Measurements from ENCODE around the gene ASH1L.
"Not testable (repeated sequence)": the region's sequence is repeated elsewhere in the genome, so short reads cannot be mapped to it uniquely, and the experiment has no call there.

ASH1L gene, protein sequence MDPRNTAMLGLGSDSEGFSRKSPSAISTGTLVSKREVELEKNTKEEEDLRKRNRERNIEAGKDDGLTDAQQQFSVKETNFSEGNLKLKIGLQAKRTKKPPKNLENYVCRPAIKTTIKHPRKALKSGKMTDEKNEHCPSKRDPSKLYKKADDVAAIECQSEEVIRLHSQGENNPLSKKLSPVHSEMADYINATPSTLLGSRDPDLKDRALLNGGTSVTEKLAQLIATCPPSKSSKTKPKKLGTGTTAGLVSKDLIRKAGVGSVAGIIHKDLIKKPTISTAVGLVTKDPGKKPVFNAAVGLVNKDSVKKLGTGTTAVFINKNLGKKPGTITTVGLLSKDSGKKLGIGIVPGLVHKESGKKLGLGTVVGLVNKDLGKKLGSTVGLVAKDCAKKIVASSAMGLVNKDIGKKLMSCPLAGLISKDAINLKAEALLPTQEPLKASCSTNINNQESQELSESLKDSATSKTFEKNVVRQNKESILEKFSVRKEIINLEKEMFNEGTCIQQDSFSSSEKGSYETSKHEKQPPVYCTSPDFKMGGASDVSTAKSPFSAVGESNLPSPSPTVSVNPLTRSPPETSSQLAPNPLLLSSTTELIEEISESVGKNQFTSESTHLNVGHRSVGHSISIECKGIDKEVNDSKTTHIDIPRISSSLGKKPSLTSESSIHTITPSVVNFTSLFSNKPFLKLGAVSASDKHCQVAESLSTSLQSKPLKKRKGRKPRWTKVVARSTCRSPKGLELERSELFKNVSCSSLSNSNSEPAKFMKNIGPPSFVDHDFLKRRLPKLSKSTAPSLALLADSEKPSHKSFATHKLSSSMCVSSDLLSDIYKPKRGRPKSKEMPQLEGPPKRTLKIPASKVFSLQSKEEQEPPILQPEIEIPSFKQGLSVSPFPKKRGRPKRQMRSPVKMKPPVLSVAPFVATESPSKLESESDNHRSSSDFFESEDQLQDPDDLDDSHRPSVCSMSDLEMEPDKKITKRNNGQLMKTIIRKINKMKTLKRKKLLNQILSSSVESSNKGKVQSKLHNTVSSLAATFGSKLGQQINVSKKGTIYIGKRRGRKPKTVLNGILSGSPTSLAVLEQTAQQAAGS (N-terminal part only)

DNA sequence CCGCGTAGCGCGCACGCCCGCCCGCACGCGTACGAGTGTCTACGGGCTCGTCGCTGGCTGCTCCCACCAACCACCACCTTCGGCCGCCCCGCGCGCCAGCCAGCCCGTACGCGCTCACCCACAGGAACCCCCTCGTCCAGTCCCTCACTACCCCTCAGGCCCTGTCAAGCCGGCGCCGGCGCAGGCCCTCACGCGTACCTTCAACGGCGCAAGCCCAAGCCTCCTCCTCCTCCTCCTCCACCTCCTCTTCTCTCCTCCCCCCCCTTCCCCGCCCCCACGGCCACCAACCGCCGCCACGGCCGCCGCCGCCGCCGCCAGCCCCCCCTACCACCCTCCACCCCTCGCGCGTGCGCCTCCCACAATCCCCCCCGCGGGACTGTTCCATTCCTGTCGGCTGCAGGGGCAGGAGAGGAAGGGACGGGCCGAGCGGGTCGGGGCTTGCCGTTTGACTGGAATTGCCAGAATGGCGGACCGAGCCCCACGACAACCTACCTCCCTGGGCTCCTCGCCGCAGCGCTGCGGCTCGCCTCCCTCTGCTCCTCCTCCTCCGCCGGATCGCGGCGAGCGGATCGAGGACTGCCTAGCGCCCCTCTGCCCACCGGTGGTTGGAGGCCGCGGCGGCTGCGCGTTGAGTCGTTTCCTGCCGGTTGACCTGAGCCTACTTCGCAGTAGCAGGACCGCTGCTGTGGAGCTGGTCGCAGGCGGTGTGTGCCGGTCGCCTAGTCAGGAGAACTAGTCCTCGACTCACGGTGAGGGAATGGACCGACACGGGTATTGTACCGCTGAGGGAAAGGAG lies at the start of gene ASH1L:
Gene ASH1L, minus strand, starts transcription at position 223 of the 796 bp plus-strand sequence. CDS start 41,284 bp downstream, outside the sequence.
- DNase-seq, result peak; percentile 94

DNA sequence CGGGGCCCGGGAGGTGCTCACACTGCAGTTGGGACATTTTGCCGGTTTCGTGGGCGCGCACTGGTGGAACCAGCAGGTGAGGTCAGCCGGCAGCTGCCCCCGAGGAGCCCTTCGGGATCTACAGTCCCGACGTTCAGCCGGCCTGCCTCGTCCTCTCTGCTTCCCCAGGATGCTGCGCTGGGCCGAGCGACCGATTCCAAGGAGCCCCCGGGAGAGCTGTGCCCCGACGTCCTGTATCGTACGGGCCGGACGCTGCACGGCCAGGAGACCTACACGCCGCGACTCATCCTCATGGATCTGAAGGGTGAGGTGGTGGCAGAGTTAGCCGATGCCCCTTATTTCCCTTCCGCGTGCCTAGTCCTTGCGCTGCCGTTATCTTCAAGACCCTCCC lies 47.6 kb upstream of the ASH1L start:
- not testable (repeated sequence) for DNase-seq

DNA sequence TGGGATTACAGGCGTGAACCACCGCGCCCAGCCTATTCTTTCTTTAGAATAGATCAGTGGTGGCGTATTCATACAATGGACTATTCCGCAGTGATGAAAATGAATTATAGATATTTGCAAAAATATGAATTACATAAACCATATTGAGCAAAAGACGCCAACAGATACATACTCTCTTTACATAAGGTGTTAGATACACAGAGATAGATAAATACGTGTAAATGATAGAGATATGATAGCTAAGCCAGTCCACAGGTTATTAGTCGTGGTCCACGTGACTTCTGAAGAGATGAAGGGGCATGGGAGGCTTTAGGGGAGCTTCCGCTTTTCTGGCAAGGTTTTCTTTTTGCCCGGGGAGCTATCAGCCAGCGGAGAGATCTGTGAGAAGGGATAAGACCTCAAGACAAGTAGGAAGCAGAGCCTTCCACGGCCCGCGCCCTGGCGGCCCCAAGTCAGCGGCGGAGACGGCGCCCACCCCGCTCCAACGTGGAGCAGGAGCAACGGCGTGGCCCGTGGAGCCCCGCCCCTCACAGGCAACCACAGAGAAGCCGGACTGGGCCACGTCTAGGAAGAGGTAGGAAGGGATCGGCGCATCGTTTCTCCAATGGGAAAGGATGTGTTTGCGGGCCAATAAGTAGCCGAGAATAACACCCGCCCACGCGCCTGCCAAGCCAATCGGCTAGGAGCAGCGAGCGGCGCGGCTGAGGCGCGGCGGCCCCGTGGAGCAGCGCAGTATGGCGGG lies 47.1 kb upstream of the ASH1L start, which contains the start of gene MSTO1:
Gene MSTO1, plus strand, starts transcription at position 704 of the 742 bp plus-strand sequence. Its CDS starts 31 bp downstream, at position 735.
- DNase-seq, result peak; percentile 98

DNA sequence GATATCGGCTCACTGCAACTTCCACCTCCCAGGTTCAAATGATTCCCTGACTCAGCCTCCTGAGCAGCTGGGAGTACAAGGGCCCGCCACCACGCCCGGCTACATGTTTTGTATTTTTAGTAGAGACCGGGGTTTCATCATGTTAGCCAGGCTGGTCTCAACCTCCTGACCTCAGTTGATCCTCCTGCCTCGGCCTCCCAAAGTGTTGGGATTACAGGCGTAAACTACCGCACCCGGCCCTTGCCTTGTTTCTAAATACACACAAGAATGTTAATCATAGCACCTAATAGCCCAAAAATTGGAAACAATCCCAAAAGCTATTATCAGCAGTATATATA lies 46.3 kb upstream of the ASH1L start:
- DNase-seq, result no peak

DNA sequence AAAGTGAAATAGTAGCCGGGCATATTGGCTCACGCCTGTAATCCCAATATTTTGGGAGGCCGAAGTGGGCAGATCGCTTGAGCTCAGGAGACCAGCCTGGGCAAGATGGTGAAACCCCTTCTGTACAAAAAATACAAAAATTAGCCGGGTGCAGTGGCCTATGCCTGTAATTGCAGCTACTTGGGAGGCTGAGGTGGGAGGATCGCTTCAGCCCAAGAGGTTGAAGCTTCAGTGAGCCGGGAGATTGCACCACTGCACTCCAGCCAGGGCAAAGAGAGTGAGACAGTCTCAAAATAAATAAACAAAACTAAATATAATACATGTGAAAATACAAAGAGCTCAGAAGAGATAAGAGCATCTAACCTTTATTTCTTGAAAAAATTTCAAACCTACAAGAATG lies 45.1 kb upstream of the ASH1L start:
- no peak for DNase-seq

DNA sequence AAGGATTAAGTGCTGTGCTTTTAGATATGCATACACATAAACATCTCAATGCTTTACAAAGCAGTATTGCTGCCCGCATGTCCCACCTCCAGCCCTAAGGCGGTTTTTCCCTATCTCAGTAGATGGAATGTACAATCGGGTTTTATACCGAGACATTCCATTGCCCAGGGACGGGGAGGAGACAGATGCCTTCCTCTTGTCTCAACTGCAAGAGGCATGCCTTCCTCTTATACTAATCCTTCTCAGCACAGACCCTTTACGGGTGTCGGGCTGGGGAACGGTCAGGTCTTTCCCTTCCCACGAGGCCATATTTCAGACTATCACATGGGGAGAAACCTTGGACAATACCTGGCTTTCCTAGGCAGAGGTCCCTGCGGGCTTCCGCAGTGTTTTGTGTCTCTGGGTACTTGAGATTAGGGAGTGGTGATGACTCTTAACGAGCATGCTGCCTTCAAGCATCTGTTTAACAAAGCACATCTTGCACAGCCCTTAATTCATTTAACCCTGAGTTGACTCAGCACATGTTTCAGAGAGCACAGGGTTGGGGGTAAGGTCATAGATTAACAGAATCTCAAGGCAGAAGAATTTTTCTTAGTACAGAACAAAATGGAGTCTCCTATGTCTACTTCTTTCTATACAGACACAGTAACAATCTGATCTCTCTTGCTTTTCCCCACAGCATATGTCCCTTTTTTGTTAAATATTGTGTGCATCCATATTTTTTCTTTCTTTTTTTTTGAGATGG lies 37.4 kb upstream of the ASH1L start:
- not testable (repeated sequence) for DNase-seq

DNA sequence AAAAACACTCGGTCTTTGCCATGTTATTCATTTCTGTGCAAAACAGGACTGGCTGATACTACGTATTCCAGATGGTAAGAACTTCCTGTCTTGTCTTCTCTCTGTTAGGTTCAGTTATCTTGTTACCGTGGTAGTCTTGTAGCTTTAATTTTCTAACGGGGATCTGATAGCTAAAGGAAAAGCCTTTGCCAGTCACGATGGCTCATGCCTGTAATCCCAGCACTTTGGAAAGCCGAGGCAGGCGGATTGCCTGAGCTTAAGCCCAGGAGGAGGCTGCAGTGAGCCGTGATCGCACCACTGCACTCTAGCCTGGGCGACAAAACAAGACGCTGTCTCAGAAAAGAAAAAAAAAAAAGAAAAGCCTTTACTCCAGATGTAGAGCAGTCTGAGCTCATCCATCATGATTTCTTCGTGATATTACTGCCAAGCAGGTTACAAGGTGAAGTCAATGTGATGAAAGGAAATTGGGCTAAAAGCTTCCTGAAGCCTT lies 36.3 kb upstream of the ASH1L start:
- no peak for DNase-seq

DNA sequence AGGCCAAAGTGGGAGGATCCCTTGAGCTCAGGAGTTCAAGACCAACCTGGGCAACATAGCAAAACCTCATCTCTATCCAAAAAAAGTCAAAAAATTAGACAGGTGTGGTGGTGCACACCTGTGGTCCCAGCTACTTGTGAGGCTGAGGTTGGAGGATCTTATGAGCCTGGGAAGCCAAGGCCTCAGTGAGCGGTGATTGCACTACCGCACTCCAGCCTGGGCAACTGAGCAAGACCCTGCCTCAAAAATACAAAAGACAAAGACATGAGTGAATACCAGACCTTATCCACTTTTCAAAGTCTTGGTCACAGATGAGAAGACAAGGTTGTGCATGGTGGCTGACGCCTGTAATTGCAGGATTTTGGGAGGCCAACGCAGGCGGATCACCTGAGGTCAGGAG lies 34.3 kb upstream of the ASH1L start:
- no peak for DNase-seq

DNA sequence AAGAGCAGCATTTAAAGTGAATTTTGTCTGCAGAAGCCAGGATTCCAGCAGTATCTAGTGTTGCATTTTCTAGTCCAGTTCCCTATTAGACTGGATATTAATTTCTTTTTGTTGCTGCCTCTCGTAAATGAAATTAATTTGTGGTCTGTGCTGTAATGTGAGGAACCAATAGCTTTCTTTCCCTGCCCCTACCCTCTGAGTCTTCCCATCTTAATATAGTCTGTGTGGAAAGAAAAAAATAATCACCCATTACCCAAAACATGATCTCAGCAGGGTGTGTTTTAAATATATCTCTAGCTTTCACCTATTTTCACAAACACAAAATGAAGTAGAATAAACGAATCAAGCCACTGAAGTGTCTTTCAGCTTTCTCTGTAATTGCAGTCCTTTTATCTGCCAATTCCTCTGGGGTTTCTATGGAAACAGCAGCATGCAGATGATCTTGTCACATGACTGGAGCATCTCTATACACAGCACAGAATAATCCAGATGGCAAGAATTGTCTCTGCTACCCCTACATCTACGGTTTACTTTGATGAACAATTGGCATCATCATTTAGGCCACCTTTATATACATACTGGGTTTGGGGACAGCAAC lies 33.4 kb upstream of the ASH1L start:
- DNase-seq, result not testable (repeated sequence)

DNA sequence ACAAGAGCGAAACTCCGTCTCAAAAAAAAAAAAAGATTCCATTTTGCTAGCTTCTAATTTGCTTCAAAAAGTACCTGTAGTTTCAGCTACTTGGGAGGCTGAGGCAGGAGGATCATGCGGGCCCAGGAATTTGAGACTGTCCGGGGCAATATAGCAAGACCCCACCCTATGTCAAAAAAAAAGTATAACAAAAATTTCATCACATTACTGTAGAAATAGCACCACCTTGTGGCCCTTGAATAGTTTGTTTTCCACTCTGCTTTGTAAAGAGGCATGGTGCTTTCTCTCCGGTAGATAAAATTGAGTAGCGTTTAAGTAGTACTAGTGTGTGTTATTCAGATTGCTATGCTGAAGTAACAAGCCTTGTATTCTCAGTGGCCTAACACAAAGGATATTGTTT lies 29.2 kb upstream of the ASH1L start:
- DNase-seq, result peak; percentile 5

DNA sequence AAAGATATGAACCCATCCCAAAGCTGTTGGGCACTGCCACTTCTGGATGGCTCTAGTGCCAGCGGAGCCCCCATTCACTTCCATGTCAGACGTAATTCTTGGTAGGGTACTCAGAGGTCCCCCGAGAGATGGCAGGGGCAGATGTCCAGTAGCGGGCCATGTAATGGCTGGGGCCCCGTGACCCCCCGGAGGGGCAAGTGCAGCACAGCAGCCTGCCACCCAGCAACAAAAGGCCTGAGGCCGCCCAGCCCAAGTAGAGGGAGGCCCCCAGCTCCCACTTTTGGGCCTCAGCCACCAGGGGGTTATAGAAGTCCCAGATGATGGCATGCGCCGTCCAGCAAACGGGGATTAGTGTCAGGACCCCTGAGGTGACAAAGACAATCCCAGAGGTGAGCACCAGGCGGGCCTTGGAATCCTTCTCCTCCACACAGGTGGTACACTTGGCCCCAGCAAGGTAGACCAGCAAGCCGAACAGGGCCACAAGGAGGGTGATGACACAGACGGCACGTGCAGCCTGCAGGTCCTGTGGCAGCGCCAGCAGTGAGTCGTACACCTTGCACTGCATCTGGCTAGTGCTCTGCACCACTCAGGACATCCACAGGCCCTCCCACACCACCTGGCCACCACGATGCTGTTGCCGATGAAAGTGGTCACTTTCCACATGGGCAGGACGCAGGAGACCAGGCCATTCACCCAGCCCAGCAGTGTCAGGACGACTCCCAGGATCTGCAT lies 28.1 kb upstream of the ASH1L start:
- not testable (repeated sequence) for DNase-seq

DNA sequence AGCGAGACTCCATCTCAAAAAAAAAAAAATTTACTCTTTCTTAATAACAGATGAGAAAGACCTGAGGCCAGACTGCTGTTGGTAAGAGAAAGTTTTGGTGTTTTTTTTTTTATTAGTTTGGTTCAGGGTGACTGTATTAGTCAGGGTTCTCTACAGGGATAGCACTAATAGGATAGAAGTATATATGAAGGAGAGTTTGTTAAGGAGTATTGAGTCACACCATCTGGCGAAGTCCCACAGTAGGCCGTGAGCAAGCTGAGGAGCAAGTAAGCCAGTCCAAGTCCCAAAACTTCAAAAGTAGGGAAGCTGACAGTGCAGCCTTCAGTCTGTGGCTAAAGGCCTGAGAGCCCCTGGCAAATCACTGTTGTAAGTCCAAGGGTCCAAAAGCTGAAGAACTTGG lies 26.7 kb upstream of the ASH1L start:
- not testable (repeated sequence) for DNase-seq

DNA sequence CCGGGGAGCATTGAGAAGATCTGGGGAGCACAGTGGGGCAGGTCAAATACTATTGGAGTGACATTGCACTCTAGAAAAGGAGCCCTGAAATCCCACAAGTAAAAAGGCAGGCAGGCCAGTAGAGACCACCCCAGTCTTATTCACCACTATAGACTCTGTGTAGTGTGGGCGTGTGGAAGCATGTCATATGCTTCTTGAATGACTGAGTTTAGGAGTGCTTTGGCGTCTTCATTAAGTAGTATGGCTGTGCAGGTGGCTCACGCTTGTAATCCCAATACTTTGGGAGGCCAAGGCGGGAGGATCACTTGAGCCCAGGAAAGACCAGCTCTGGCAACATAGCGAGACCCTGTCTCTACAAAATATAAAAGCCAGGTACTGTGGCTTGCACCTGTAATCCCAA lies 21.2 kb upstream of the ASH1L start:
- not testable (repeated sequence) for DNase-seq

DNA sequence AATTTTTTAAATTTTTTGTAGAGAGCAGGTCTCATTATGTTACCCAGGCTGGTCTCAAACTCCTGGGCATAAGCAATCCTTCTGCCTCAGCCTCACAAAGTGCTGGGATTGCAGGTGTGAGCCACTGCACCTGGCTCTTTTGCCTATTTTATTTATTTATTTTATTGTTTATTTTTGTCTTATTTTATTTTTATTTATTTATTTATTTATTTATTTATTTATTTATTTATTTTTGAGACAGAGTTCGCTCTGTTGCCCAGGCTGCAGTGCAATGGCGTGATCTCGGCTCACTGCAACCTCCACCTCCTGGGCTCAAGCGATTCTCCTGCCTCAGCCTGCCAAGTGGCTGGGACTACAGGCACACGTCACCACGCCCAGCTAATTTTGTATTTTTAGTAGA lies 13.0 kb upstream of the ASH1L start:
- not testable (repeated sequence) for DNase-seq

DNA sequence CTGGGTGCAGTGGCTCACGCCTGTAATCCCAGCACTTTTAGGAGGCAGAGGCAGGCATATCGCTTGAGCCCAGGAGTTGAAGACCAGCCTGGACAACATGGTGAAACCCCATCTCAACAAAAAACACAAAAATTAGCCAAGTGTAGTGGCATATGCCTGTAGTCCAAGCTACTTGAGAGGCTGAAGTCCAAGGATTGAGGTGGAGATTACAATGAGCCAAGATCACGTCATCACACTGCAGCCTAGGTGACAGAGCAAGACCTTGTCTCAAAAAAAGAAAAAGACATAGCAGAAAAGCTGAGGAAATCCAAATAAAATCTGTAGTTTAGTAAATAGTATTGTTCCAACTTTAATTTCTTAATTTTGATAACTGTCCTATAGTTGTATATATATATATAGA lies 11.5 kb upstream of the ASH1L start:
- DNase-seq, result no peak

DNA sequence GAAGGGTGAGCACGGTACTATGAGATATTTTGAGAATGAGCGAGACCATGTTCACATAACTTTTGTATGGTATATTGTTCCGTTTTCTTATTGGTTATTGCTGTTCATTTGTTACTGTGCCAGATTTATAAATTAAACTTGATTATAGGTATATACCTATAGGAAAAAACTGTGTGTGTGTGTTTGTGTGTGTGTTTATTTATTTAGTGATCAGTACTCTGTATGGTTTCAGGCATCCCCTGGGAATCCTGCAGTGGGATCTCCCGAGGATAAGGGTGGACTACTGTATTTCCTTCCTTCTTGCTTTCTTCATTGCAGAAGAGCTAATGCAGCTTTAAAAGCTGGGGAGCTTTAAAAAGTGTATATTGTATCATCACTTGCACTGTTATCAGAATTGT lies 8.0 kb upstream of the ASH1L start:
- DNase-seq, result no peak

DNA sequence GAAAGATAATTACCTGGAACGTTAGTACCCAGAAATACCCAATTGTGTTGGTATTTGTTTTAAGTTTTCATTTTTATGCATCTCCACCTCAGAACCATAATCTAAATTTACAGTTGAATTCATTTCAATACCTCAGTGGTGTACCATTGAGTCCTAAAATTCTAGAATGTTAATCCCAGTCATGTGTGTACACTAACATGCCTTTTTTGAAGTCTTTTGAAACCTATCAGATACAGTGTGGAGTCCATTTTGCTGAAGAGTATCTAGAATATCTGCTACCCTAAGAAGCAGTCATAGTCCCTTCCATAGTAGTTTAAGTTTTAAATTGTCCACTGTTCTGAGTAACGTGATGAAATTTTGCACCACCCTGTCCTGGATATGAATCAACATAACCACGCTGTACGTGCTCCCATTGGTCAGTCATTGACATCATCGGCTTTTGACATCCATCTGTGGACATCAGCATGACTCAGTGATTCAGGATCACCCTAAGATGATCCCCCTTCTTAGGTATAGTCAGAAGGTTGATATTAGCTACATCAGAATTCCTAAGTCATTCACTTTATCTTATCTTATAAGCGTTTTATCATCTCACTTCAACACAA lies 7.5 kb upstream of the ASH1L start:
- DNase-seq, result no peak

DNA sequence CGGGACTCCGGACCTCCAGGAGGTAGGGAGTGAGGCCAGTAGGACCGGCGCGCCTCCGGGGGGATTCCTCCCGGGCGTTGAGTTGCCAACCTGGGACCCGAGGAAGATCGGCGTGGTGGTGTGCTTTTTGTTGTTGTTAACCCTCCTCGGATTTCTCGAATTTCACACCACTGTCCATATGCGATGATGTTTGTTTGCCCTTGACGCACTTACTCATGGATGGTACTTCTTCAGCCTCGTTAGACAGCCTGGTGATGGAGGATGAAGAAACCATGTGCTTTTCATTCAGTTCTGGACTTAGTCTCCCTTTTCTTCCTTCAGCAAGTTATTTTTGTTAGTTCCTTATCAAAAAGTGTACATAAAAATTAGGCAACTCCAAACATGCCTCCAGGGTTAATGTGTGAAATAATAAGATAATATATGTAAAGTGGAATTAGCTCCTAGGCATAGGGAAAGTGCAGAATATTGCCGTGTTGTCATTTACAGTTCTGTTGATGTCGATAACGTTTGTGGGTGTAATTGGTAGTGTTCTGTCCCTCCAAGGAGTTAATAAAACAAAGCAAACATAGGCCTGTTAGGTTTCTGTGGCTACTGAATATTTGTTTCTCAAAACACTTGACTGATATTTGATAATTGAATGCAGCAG lies 897 bp upstream of the ASH1L start:
- DNase-seq, result not testable (repeated sequence)
